CD4-positive, alpha-beta T cell treated with Interleukin-12 subunit alpha and Interleukin-12 subunit beta, for 1 hour (primary cell): Measurements from ENCODE around the gene TCIRG1.

Experiments
- DNase-seq: peaks from one replicate; pipeline ENCODE4 v3.0.0-alpha.2; 2020

Gene TCIRG1

DNA sequence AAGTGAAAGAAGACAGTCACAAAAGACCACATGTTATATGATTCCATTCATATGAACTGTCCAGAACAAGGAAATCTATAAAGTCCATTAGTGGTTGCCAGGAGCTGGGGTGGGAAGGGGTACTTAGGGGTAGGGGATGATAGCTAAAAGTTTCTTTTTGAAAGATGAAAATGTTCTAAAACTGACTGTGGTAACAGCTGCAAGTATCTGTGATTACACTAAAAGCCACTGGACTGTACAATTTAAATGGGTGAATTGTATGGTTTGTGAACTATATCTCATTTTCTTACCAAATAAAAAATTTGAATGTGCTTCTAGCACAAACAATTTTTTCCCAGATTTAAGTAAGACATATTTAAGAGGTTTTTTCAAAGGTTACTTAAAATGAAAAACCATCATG lies 60.2 kb downstream of the TCIRG1 start:
- no peak for DNase-seq

DNA sequence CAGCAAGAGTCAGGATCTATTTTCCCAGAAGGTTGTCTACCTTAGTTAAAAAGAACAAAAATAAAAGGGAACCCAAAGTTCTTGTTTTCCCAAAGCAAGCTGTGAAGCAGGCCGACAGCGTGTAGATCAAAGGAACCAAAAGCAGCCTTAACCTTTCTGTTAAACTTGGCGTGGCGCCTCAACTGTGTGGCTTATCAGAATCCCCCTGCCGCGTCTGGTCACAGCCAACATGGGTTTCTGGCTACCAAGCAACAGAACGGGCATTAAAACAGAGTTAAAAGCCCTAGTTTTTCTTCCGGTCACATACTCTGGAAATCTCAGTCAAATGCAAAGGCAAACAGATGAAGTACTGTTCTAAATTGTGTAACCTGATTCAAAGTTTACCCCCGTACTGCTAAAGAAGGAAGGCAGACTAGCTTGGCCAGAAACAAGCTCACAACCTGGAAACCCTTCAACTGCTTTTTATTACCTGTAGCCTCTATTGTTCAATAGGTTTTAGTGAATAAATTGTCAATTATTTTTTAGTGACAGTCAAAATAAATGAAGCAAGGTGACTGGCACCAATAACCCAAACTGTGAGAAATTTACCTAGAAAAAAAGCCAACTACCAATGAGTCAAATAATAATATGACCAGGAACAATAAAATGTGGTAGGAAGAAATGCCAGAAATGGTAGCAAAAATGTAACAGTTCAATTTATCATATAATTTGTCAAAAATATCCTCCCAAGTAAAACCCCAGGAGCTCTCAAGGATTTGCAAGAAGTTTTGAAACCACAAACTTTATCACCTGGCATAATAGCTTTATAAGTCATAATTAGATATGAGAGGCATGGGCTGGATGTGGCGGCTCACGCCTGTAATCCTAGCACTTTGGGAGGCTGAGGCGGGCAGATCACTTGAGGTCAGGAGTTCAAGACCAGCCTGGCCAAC lies 60.9 kb downstream of the TCIRG1 start:
- DNase-seq = peak; percentile 28
